GM12892 (cell line): ENCODE data around the gene OR2J2. TPM values are rescaled to one million over a fixed set of nuclear protein-coding genes. Genes with fewer than 3 reads are reported as not detected.
"Not testable (repeated sequence)": the region's sequence is repeated elsewhere in the genome, so short reads cannot be mapped to it uniquely, and the experiment has no call there.

ENCODE experiments used
- DNase-seq: peaks from one replicate; pipeline ENCODE4 v3.0.0; 2011; ENCODE audit not compliant: insufficient read length
- FAIRE-seq: peaks from 2 replicates; lab custom pipeline; 2011; peaks lifted over from hg19 to GRCh38; lab: Jason Lieb, UNC
- POLR2A ChIP-seq: IDR thresholded peaks from 2 replicates; pipeline ENCODE4 v1.6.1; 2011; ENCODE audit warnings: low read depth, low read length, control low read depth
- POLR2AphosphoS5 ChIP-seq: IDR thresholded peaks from 2 replicates; pipeline ENCODE4 v1.6.1; 2011; ENCODE audit warnings: low read depth, low read length, control low read depth
- TAF1 ChIP-seq: IDR thresholded peaks from 2 replicates; pipeline ENCODE4 v1.6.1; 2011; ENCODE audit warnings: low read depth, mild to moderate bottlenecking, control low read depth, low read length, borderline replicate concordance
- polyA plus RNA-seq: library from polyadenylated mRNA; unstranded; fragments of >200 nt; gene quantifications from one replicate; pipeline ENCODE4 v1.2.1, GENCODE V29; 2012; ENCODE audit warnings: missing spikeins, inconsistent platforms; ENCODE audit not compliant: missing spikeins

OR2J2 gene
- not detected for polyA plus RNA-seq

GRCh38 chr6:29170607-29171006 is at the start of gene OR2J2:
TSS of gene OR2J2 (plus strand) at chr6:29170907. CDS start at chr6:29173636, 2,729 bp downstream.
- not testable (repeated sequence) for FAIRE-seq, DNase-seq

- TF ChIP-seq POLR2A (no peak), TAF1 (no peak), POLR2AphosphoS5 (no peak)
- DNase-seq (no peak), FAIRE-seq (no peak)
These were observed 41.2 kb upstream of the OR2J2 start for GRCh38 chr6:29129326-29130012.

- FAIRE-seq: no peak
- no peak for DNase-seq
- TF ChIP-seq POLR2A (no peak), POLR2AphosphoS5 (no peak), TAF1 (no peak)
These were observed 40.1 kb upstream of the OR2J2 start for GRCh38 chr6:29130644-29131043.

GRCh38 chr6:29131691-29132090 is 39.0 kb upstream of the OR2J2 start:
- no peak for FAIRE-seq
- DNase-seq: no peak
- TF ChIP-seq POLR2AphosphoS5 (no peak), POLR2A (no peak), TAF1 (no peak)

GRCh38 chr6:29137724-29138123 is 33.0 kb upstream of the OR2J2 start:
- FAIRE-seq: no peak
- TF ChIP-seq POLR2A (no peak), POLR2AphosphoS5 (no peak), TAF1 (no peak)
- DNase-seq: no peak

GRCh38 chr6:29141606-29142005 is 29.1 kb upstream of the OR2J2 start:
- no peak for FAIRE-seq

GRCh38 chr6:29142309-29142708 is 28.4 kb upstream of the OR2J2 start:
- FAIRE-seq: no peak
- TF ChIP-seq POLR2AphosphoS5: no peak
- no peak for DNase-seq

More at GRCh38 chr6:29141606-29142005, 29.1 kb upstream of the OR2J2 start:
- DNase-seq: no peak
- TF ChIP-seq POLR2A: no peak
- TF ChIP-seq TAF1: no peak
- TF ChIP-seq POLR2AphosphoS5: no peak

GRCh38 chr6:29146179-29146578 is 24.5 kb upstream of the OR2J2 start:
- DNase-seq (no peak), FAIRE-seq (no peak)
- TF ChIP-seq POLR2AphosphoS5 (no peak), TAF1 (no peak), POLR2A (no peak)

GRCh38 chr6:29147074-29147473 is 23.6 kb upstream of the OR2J2 start:
- FAIRE-seq (no peak), DNase-seq (no peak)
- no peak for TF ChIP-seq POLR2A
- no peak for TF ChIP-seq TAF1
- TF ChIP-seq POLR2AphosphoS5: no peak

GRCh38 chr6:29149444-29149843 is 21.3 kb upstream of the OR2J2 start:
- peak; percentile 24 for FAIRE-seq
- not testable (repeated sequence) for DNase-seq

- TF ChIP-seq POLR2A (no peak), TAF1 (no peak)
- DNase-seq: no peak
- no peak for FAIRE-seq
These were observed 17.6 kb upstream of the OR2J2 start for GRCh38 chr6:29153083-29153482.

- not testable (repeated sequence) for DNase-seq, FAIRE-seq
These were observed 15.5 kb upstream of the OR2J2 start for GRCh38 chr6:29155182-29155581.

- not testable (repeated sequence) for DNase-seq, FAIRE-seq
These were observed 10.8 kb upstream of the OR2J2 start for GRCh38 chr6:29159922-29160321.

GRCh38 chr6:29165571-29165970 is 5.1 kb upstream of the OR2J2 start:
- not testable (repeated sequence) for FAIRE-seq, DNase-seq

- no peak for FAIRE-seq
- DNase-seq: no peak
These were observed 1.0 kb downstream of the OR2J2 start for GRCh38 chr6:29171736-29172135.

More at GRCh38 chr6:29171736-29172135, 1.0 kb downstream of the OR2J2 start:
- TF ChIP-seq TAF1 (no peak), POLR2AphosphoS5 (no peak), POLR2A (no peak)
